Left lung (tissue), 10 donors: ENCODE measurements around the gene KIR2DL3. TPM values are rescaled to one million over a fixed set of nuclear protein-coding genes. Genes with fewer than 3 reads are reported as not detected.
"Not testable (repeated sequence)": the region's sequence is repeated elsewhere in the genome, so short reads cannot be mapped to it uniquely, and the experiment has no call there.

ENCODE experiments used
- ATAC-seq: fragments of 200-7000 bp; cut with Tn5 transposase; one replicate; pipeline ENCODE4 v1.9.1; 2020; ENCODE audit warnings: moderate library complexity
- DNase-seq, 4 donors: peaks; one replicate each; pipeline ENCODE4 v3.0.0-alpha.2; 2013 to 2020
- H3K27ac ChIP-seq, 2 donors: fragments of 200-600 bp; sonication (generic) in 1 of 2; one replicate each; pipeline versions ENCODE4 v1.5.0 to v1.8.0; 2020 to 2021
- H3K27me3 ChIP-seq, 2 donors: fragments of 200-600 bp; sonication (generic) in 1 of 2; one replicate each; pipeline versions ENCODE4 v1.5.0 to v1.8.0; 2020 to 2021
- H3K36me3 ChIP-seq, 2 donors: fragments of 200-600 bp; sonication (generic) in 1 of 2; one replicate each; pipeline versions ENCODE4 v1.5.0 to v1.8.0; 2020 to 2021
- H3K4me1 ChIP-seq, 2 donors: fragments of 200-600 bp; one replicate each; pipeline ENCODE4 v1.8.0; 2021
- H3K4me3 ChIP-seq, 2 donors: fragments of 200-600 bp; sonication (generic) in 1 of 2; one replicate each; pipeline versions ENCODE4 v1.5.0 to v1.8.0; 2020 to 2021; ENCODE audit warnings: mild to moderate bottlenecking in 1 of 2
- H3K9me3 ChIP-seq, 2 donors: fragments of 200-600 bp; sonication (generic) in 1 of 2; one replicate each; pipeline versions ENCODE4 v1.5.0 to v1.8.0; 2020 to 2021
- CTCF ChIP-seq, 2 donors: fragments of 200-600 bp; sonication (generic) in 1 of 2; IDR thresholded peaks; one replicate each; pipeline versions ENCODE4 v1.5.0 to v1.8.0; 2021; ENCODE audit warnings: antibody characterized with exemption in 2 of 2
- intact Hi-C, 2 donors: fragments of 100-400 bp; cut with DNase I; formaldehyde crosslinking; loops; one replicate each; pipeline versions ENCODE4 v1.11.2 to v1.14.2; 2022
- polyA plus RNA-seq, 6 donors: library from polyadenylated mRNA; unstranded; fragments of 120-200 nt; gene quantifications; one replicate each; pipeline ENCODE4 v1.2.1, GENCODE V29; 2013; ENCODE audit not compliant: insufficient read length in 6 of 6
- total RNA-seq, 2 donors: library from RNA; stranded (reverse); fragmentation: NEBNext Ultra II Directional; extraction: Animal tissue kit (Norgen Biotek cat#: 25700); gene quantifications; one replicate each; pipeline ENCODE4 v1.2.1, GENCODE V29; 2021
- donor health status: DM: no; HTN: yes; CAD: no.
- donor health status: DM: no; HTN: no; CAD: no.

The KIR2DL3 gene
- total and polyA plus RNA-seq, 8 donors = 0.10 to 0.23 (median 0.13) TPM; not detected in 3

DNA sequence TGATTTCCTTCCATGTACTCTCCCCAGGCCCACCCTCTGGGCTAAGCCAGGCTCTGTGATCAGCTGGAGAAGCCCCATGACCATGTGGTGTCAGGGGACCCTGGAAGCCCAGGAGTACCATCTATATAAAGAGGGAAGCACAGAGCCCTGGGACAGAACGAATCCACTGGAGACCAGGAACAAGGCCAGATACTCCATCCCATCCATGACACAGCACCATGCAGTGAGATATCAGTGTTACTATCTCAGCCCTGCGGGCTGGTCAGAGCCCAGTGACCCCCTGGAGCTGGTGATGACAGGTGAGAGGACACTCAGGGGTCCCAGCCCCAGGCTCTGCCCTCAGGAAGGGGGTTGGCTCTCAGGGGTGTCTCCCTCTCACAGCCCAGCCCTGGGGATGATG lies 41.5 kb upstream of the KIR2DL3 start:
- ATAC-seq (no peak), DNase-seq (no peak)
- H3K27me3 ChIP-seq = peaks cover 0 to 56% of the 10 kb centered on the region in 2 donors
- no peak for TF ChIP-seq CTCF (IDR thresholded peaks at IDR 0.05)
- no peaks in the 10 kb centered on the region for H3K36me3 ChIP-seq
- H3K4me3 ChIP-seq = no peak overlapping the region
- no peaks in the 10 kb centered on the region for H3K9me3 ChIP-seq
- H3K27ac ChIP-seq = no peak overlapping the region
- intact Hi-C loops = no loop called here
- no peaks in the 10 kb centered on the region for H3K4me1 ChIP-seq

- H3K4me3 ChIP-seq, H3K4me1 ChIP-seq, H3K36me3 ChIP-seq, DNase-seq, ATAC-seq, H3K9me3 ChIP-seq, H3K27ac ChIP-seq, intact Hi-C loops: not testable (repeated sequence)
- H3K27me3 ChIP-seq = peaks cover 0 to 51% of the 10 kb centered on the region in 2 donors
These were observed 40.6 kb upstream of the KIR2DL3 start for GRCh38 chr19:54697716-54698115.

DNA sequence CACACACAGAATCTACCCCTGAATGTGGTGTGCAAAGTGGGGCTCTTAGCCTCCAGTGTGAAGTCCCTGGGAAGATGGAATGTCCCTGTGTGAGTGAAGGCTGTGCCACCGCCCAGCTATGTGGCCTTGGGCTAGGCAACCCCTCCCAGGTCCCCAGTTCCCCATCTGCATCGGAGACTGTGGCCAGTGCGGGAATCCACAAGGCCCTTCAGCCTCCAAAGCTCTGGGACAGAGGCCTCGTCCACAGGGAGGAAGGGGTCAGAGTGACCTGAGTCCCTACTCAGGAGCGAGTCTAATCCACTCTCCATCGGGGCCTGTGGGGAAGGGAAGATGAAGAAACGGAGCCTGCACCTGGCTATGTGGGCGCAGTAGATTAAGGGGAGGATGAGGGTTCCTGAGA lies 33.4 kb upstream of the KIR2DL3 start:
- intact Hi-C loops = no loop called here
- H3K9me3 ChIP-seq = no peaks in the 10 kb centered on the region
- no peak overlapping the region for H3K4me3 ChIP-seq
- H3K27me3 ChIP-seq = peaks cover 0 to 61% of the 10 kb centered on the region in 2 donors
- H3K27ac ChIP-seq = no peak overlapping the region
- no peak for TF ChIP-seq CTCF (IDR thresholded peaks at IDR 0.05)
- H3K4me1 ChIP-seq = no peaks in the 10 kb centered on the region
- DNase-seq (no peak), ATAC-seq (no peak)
- H3K36me3 ChIP-seq = no peaks in the 10 kb centered on the region

- ATAC-seq (no peak), DNase-seq (no peak)
- peaks cover 0 to 50% of the 10 kb centered on the region in 2 donors for H3K27me3 ChIP-seq
- no peaks in the 10 kb centered on the region for H3K4me1 ChIP-seq
- H3K27ac ChIP-seq = no peak overlapping the region
- intact Hi-C loops = no loop called here
- H3K9me3 ChIP-seq = no peaks in the 10 kb centered on the region
- no peaks in the 10 kb centered on the region for H3K36me3 ChIP-seq
- TF ChIP-seq CTCF (IDR thresholded peaks at IDR 0.05) = no peak
- no peak overlapping the region for H3K4me3 ChIP-seq
These were observed 30.4 kb upstream of the KIR2DL3 start for GRCh38 chr19:54707962-54708361.

DNA sequence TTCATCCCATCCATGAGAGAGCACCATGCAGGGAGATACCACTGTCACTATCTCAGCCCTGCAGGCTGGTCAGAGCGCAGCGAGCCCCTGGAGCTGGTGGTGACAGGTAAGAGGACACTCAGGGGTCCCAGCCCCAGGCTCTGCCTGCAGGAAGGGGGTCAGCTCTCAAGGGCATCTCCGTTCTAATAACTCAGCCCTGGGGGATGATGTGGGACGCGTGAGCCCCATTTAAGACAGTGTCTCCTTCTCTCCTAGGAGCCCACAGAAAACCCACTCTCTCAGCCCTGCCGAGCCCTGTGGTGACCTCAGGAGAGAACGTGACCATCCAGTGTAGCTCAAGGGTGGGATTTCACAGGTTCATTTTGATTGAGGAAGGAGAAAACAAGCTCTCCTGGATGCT lies 29.5 kb upstream of the KIR2DL3 start:
- Histone ChIP-seq H3K27me3 (peaks cover 0 to 42% of the 10 kb centered on the region in 2 donors), H3K27ac (no peak overlapping the region), H3K36me3 (no peaks in the 10 kb centered on the region), H3K4me3 (no peak overlapping the region), H3K4me1 (no peaks in the 10 kb centered on the region), H3K9me3 (no peaks in the 10 kb centered on the region)
- DNase-seq (no peak), ATAC-seq (no peak)
- intact Hi-C loops = no loop called here
- no peak for TF ChIP-seq CTCF (IDR thresholded peaks at IDR 0.05)

DNA sequence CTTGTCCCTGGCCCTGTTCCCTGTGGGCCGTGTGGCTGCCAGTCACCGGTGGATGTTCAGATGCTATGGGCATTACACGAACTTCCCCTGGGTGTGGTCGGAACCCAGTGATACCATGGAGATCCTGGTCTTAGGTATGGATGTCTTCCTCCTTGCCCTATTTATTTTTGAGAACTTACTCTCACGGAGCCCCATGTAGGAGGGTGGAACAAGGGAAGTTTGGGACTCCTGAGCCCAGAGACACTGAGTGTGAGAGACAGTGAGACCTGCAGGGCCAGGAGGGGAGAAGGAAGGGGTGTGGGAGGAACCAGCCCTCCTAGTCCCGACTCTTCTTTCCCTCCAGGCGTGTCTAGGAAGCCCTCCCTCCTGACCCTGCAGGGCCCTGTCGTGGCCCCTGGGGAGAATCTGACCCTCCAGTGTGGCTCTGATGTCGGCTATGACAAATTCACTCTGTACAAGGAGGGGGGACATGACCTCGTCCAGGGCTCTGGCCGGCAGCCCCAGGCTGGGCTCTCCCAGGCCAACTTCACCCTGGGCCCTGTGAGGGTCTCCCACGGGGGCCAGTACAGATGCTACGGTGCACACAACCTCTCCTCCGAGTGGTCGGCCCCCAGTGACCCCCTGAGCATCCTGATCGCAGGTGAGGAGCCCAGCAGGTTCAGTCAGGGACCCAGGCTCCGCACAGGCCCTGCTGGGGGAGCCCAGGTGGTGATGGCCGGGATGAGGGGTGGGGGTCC lies 28.9 kb upstream of the KIR2DL3 start:
- TF ChIP-seq CTCF (IDR thresholded peaks at IDR 0.05) = no peak
- intact Hi-C loops = no loop called here
- H3K27ac ChIP-seq = no peak overlapping the region
- no peak overlapping the region for H3K4me3 ChIP-seq
- DNase-seq (no peak), ATAC-seq (no peak)
- no peaks in the 10 kb centered on the region for H3K4me1 ChIP-seq
- H3K27me3 ChIP-seq = peaks cover 0 to 36% of the 10 kb centered on the region in 2 donors
- no peaks in the 10 kb centered on the region for H3K36me3 ChIP-seq
- H3K9me3 ChIP-seq = no peaks in the 10 kb centered on the region

DNA sequence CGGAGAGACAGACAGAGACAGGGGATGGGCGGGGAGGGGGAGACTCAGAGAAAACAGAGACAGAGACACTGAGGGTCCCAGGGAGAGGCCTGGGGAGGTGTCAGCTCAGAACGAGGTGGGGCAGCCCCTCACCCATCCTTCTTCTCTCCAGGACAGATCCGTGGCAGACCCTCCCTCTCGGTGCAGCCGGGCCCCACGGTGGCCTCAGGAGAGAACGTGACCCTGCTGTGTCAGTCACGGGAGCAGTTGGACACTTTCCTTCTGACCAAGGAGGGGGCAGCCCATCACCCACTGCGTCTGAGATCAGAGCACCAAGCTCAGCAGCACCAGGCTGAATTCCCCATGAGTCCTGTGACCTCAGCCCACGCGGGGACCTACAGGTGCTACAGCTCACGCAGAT lies 28.4 kb upstream of the KIR2DL3 start:
- H3K27me3 ChIP-seq = peaks cover 0 to 34% of the 10 kb centered on the region in 2 donors
- H3K4me3 ChIP-seq, ATAC-seq, H3K9me3 ChIP-seq, DNase-seq, H3K27ac ChIP-seq, H3K4me1 ChIP-seq, H3K36me3 ChIP-seq, intact Hi-C loops: not testable (repeated sequence)
